ENCODE data around the gene NUS1.
"Not testable (repeated sequence)": the region's sequence is repeated elsewhere in the genome, so short reads cannot be mapped to it uniquely, and the experiment has no call there.

NUS1 gene

DNA sequence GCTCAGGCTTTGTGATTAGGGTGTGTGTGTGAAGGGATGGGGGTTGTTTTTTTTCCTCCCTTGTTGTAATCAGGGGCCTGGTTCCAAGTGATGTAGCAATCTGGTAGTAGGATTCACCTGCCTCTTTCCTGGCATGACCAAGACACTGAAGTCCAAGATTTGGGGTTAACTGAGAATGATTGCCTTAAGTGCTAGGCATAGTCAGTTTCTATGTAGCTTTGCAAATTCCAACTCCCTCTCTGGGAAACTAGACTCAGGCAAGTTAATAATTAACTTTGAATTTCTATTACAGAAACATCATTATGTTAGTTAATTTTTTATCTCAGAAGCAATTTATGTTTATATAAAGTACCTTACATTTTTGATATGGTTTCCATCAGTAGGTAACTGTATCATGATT lies 43.6 kb downstream of the NUS1 start:
- Histone ChIP-seq H3K36me3 (ENCODE audit: control insufficient read depth in 1 of 2, insufficient read depth in 2 of 2, low read length in 2 of 2) (no peaks in the 10 kb centered on the region), H3K4me1 (ENCODE audit: control insufficient read depth in 1 of 2, insufficient read depth in 2 of 2, low read length in 2 of 2) (no peaks in the 10 kb centered on the region), H3K27ac (ENCODE audit: low read length) (no peak overlapping the region), H3K9me3 (ENCODE audit: control insufficient read depth in 1 of 2, low read length in 2 of 2) (peaks cover 0 to 4% of the 10 kb centered on the region in 2 donors), H3K27me3 (ENCODE audit: low read depth, low read length) (no peaks in the 10 kb centered on the region), H3K4me3 (ENCODE audit: low read depth in 1 of 2, low read length in 2 of 2) (no peak overlapping the region)

- H3K27me3 ChIP-seq (ENCODE audit: low read depth, low read length); H3K27ac ChIP-seq (ENCODE audit: low read length); H3K9me3 ChIP-seq (ENCODE audit: control insufficient read depth in 1 of 2, low read length in 2 of 2); H3K4me3 ChIP-seq (ENCODE audit: low read depth in 1 of 2, low read length in 2 of 2); H3K4me1 ChIP-seq (ENCODE audit: control insufficient read depth in 1 of 2, insufficient read depth in 2 of 2, low read length in 2 of 2); H3K36me3 ChIP-seq (ENCODE audit: control insufficient read depth in 1 of 2, insufficient read depth in 2 of 2, low read length in 2 of 2): not testable (repeated sequence)
These were observed 46.3 kb downstream of the NUS1 start for GRCh38 chr6:117721520-117721919.

- no peak overlapping the region for H3K27ac ChIP-seq (ENCODE audit: low read length)
- H3K4me1 ChIP-seq (ENCODE audit: control insufficient read depth in 1 of 2, insufficient read depth in 2 of 2, low read length in 2 of 2), result no peaks in the 10 kb centered on the region
- H3K27me3 ChIP-seq (ENCODE audit: low read depth, low read length), result no peaks in the 10 kb centered on the region
- H3K4me3 ChIP-seq (ENCODE audit: low read depth in 1 of 2, low read length in 2 of 2), result no peak overlapping the region
- no peaks in the 10 kb centered on the region for H3K36me3 ChIP-seq (ENCODE audit: control insufficient read depth in 1 of 2, insufficient read depth in 2 of 2, low read length in 2 of 2)
- H3K9me3 ChIP-seq (ENCODE audit: control insufficient read depth in 1 of 2, low read length in 2 of 2), result no peaks in the 10 kb centered on the region
These were observed 53.4 kb downstream of the NUS1 start for GRCh38 chr6:117728626-117729025.

DNA sequence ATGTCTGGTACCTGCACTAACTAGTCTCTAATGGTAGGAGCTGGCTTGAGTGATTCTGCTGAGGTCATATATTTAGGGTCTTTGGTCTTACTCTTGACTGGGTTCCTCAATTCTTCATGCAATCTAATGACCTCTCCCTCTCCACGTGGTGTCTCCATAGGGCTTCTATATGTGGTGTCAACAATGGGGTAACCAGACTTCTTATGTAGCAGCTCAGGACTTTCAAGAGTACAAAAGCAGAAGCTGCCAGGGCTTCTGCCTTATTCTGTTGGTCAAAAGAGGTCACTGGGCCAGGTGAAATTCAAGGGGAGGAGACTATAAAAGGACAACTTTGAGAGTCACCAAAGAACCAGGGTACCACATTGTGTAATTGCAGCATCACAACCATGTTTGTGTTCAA lies 54.3 kb downstream of the NUS1 start:
- H3K4me3 ChIP-seq (ENCODE audit: low read depth in 1 of 2, low read length in 2 of 2), result no peak overlapping the region
- no peaks in the 10 kb centered on the region for H3K4me1 ChIP-seq (ENCODE audit: control insufficient read depth in 1 of 2, insufficient read depth in 2 of 2, low read length in 2 of 2)
- no peak overlapping the region for H3K27ac ChIP-seq (ENCODE audit: low read length)
- H3K27me3 ChIP-seq (ENCODE audit: low read depth, low read length), result no peaks in the 10 kb centered on the region
- no peaks in the 10 kb centered on the region for H3K9me3 ChIP-seq (ENCODE audit: control insufficient read depth in 1 of 2, low read length in 2 of 2)
- no peaks in the 10 kb centered on the region for H3K36me3 ChIP-seq (ENCODE audit: control insufficient read depth in 1 of 2, insufficient read depth in 2 of 2, low read length in 2 of 2)

GRCh38 chr6:117733341-117733740 lies 58.1 kb downstream of the NUS1 start:
- Histone ChIP-seq H3K9me3 (ENCODE audit: control insufficient read depth in 1 of 2, low read length in 2 of 2) (no peaks in the 10 kb centered on the region), H3K4me3 (ENCODE audit: low read depth in 1 of 2, low read length in 2 of 2) (no peak overlapping the region), H3K36me3 (ENCODE audit: control insufficient read depth in 1 of 2, insufficient read depth in 2 of 2, low read length in 2 of 2) (no peaks in the 10 kb centered on the region), H3K4me1 (ENCODE audit: control insufficient read depth in 1 of 2, insufficient read depth in 2 of 2, low read length in 2 of 2) (no peaks in the 10 kb centered on the region), H3K27ac (ENCODE audit: low read length) (no peak overlapping the region), H3K27me3 (ENCODE audit: low read depth, low read length) (no peaks in the 10 kb centered on the region)

- no peak overlapping the region for H3K4me3 ChIP-seq (ENCODE audit: low read depth in 1 of 2, low read length in 2 of 2)
- no peak overlapping the region for H3K27ac ChIP-seq (ENCODE audit: low read length)
- H3K36me3 ChIP-seq (ENCODE audit: control insufficient read depth in 1 of 2, insufficient read depth in 2 of 2, low read length in 2 of 2), result no peaks in the 10 kb centered on the region
- peaks cover 2 to 5% of the 10 kb centered on the region in 2 donors for H3K9me3 ChIP-seq (ENCODE audit: control insufficient read depth in 1 of 2, low read length in 2 of 2)
- H3K27me3 ChIP-seq (ENCODE audit: low read depth, low read length), result no peaks in the 10 kb centered on the region
- H3K4me1 ChIP-seq (ENCODE audit: control insufficient read depth in 1 of 2, insufficient read depth in 2 of 2, low read length in 2 of 2), result no peaks in the 10 kb centered on the region
These were observed 64.6 kb downstream of the NUS1 start for GRCh38 chr6:117739869-117740268.

DNA sequence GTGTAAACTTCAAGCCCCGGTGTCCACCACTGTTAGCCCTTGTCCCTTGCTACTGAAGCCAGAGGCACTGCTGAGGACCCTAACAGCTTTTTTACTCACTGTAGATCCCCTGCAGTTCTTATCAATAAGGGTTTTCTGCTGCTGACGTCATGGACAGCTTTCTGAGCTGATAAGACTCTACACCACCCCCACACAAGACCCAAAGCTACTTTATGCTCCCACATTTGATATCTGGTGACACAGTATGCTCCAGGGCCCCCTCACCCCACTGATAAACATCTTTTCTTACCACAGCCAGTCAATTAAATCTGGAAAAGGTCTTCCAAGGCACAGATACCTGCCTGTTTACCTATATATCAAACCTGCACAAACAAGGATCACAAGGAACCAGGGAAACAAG lies 65.3 kb downstream of the NUS1 start:
- H3K27me3 ChIP-seq (ENCODE audit: low read depth, low read length), result no peaks in the 10 kb centered on the region
- H3K4me1 ChIP-seq (ENCODE audit: control insufficient read depth in 1 of 2, insufficient read depth in 2 of 2, low read length in 2 of 2), result no peaks in the 10 kb centered on the region
- no peaks in the 10 kb centered on the region for H3K36me3 ChIP-seq (ENCODE audit: control insufficient read depth in 1 of 2, insufficient read depth in 2 of 2, low read length in 2 of 2)
- no peak overlapping the region for H3K27ac ChIP-seq (ENCODE audit: low read length)
- H3K9me3 ChIP-seq (ENCODE audit: control insufficient read depth in 1 of 2, low read length in 2 of 2), result peaks cover 2 to 5% of the 10 kb centered on the region in 2 donors
- H3K4me3 ChIP-seq (ENCODE audit: low read depth in 1 of 2, low read length in 2 of 2), result no peak overlapping the region

DNA sequence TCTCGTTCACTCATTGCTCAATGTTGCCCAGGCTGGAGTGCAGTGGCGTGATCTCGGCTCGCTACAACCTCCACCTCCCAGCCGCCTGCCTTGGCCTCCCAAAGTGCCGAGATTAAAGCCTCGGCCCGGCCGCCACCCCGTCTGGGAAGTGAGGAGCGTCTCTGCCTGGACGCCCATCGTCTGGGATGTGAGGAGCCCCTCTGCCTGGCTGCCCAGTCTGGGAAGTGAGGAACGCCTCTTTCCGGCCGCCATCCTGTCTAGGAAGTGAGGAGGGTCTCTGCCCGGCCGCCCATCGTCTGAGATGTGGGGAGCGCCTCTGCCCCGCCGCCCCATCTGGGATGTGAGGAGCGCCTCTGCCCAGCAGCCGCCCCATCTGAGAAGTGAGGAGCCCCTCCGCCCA lies 75.4 kb downstream of the NUS1 start:
- H3K27me3 ChIP-seq (ENCODE audit: low read depth, low read length); H3K36me3 ChIP-seq (ENCODE audit: control insufficient read depth in 1 of 2, insufficient read depth in 2 of 2, low read length in 2 of 2); H3K4me1 ChIP-seq (ENCODE audit: control insufficient read depth in 1 of 2, insufficient read depth in 2 of 2, low read length in 2 of 2); H3K4me3 ChIP-seq (ENCODE audit: low read depth in 1 of 2, low read length in 2 of 2); H3K27ac ChIP-seq (ENCODE audit: low read length): not testable (repeated sequence)
- peaks cover 6 to 13% of the 10 kb centered on the region in 2 donors for H3K9me3 ChIP-seq (ENCODE audit: control insufficient read depth in 1 of 2, low read length in 2 of 2)
